ENCODE results near the gene PPFIBP1.

DNA sequence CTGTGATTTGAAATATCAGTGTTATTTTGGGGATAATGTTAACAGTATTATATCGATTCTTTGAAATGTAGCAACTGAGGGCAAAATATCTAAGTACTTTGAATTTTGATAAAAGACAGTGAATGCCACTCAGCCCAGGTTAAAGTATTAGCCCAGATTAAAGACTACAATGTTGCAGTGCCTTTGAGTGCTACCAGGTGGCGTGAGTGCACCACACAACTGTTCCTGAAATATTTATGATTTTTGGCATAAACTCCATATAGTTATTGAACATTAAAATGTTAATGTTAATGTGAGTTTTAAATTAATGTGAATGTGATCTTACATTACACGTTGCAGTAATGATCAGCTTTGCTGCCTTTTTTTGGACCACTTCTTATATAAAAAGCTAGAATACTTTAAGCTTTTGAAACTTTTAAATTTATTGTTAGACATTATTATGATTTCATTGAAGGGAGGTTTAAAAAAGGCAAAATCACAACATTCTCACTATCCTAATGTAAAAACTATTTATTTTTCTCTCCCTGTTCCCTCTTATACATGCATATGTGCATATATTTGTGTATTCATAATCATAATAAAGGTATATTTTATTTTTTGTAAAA is 209.1 kb downstream of the PPFIBP1 start:
- TF ChIP-seq JUN (IDR thresholded peaks at IDR 0.05) (no peak), ESRRA (IDR thresholded peaks at IDR 0.05; ENCODE audit: borderline replicate concordance, low read length) (no peak), SMC3 (IDR thresholded peaks at IDR 0.05) (peak; percentile 89), FOSB (CRISPR knock-in tag; IDR thresholded peaks at IDR 0.05) (no peak), KDM5A (IDR thresholded peaks at IDR 0.05) (no peak), MYC (IDR thresholded peaks at IDR 0.05; ENCODE audit: borderline replicate concordance, low read length) (no peak), CHD4 (IDR thresholded peaks at IDR 0.05; ENCODE audit: borderline replicate concordance) (no peak), CEBPB (IDR thresholded peaks at IDR 0.05) (no peak), EP300 (IDR thresholded peaks at IDR 0.05) (no peak)
- TF ChIP-seq, protein P1, sequence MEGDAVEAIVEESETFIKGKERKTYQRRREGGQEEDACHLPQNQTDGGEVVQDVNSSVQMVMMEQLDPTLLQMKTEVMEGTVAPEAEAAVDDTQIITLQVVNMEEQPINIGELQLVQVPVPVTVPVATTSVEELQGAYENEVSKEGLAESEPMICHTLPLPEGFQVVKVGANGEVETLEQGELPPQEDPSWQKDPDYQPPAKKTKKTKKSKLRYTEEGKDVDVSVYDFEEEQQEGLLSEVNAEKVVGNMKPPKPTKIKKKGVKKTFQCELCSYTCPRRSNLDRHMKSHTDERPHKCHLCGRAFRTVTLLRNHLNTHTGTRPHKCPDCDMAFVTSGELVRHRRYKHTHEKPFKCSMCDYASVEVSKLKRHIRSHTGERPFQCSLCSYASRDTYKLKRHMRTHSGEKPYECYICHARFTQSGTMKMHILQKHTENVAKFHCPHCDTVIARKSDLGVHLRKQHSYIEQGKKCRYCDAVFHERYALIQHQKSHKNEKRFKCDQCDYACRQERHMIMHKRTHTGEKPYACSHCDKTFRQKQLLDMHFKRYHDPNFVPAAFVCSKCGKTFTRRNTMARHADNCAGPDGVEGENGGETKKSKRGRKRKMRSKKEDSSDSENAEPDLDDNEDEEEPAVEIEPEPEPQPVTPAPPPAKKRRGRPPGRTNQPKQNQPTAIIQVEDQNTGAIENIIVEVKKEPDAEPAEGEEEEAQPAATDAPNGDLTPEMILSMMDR (IDR thresholded peaks at IDR 0.05): peak; percentile 93
- TF ChIP-seq, protein P2, sequence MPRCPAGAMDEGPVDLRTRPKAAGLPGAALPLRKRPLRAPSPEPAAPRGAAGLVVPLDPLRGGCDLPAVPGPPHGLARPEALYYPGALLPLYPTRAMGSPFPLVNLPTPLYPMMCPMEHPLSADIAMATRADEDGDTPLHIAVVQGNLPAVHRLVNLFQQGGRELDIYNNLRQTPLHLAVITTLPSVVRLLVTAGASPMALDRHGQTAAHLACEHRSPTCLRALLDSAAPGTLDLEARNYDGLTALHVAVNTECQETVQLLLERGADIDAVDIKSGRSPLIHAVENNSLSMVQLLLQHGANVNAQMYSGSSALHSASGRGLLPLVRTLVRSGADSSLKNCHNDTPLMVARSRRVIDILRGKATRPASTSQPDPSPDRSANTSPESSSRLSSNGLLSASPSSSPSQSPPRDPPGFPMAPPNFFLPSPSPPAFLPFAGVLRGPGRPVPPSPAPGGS (IDR thresholded peaks at IDR 0.05): no peak

All from A549 (cell line).